Measurements from ENCODE around the gene PTCH1. TPM values are rescaled to one million over a fixed set of nuclear protein-coding genes. Genes with fewer than 3 reads are reported as not detected.
A peak's percentile ranks its signal among the peaks of the same experiment; 100 is the strongest.

The PTCH1 gene
- total RNA-seq, 1 experiment from 2014 or later: 39.2 TPM

DNA sequence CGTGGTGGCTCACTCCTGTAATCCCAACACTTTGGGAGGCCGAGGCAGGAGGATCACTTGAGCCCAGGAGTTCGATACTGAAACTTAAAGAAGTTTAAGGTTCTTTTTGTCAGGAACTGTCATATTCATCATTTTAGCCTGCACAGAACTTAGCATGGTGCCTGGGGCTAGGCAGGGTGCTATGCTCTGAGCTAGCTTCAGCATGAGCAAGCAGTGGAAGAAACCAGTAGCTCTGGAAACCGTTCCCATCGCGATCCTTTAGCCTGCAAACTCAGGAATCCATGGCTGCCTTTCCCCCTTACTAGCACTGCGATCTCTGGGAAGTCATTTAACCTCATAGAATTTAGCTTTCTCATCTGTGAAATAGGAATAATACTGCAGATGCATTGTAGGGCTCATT, 80.4 kb downstream of the PTCH1 start:
- Histone ChIP-seq H3K4me3 (no peak overlapping the region), H3K27ac (no peak overlapping the region), H3K36me3 (no peaks in the 10 kb centered on the region), H3K9me3 (replicated peaks) (peaks cover 5% of the 10 kb centered on the region; the same call in 1 of the 2 replicates), H3K4me1 (0 out of 2 replicates have a peak, but pooled peaks cover 3% of the 10 kb centered on the region), H3K27me3 (no peaks in the 10 kb centered on the region)
- no peak for DNase-seq

DNA sequence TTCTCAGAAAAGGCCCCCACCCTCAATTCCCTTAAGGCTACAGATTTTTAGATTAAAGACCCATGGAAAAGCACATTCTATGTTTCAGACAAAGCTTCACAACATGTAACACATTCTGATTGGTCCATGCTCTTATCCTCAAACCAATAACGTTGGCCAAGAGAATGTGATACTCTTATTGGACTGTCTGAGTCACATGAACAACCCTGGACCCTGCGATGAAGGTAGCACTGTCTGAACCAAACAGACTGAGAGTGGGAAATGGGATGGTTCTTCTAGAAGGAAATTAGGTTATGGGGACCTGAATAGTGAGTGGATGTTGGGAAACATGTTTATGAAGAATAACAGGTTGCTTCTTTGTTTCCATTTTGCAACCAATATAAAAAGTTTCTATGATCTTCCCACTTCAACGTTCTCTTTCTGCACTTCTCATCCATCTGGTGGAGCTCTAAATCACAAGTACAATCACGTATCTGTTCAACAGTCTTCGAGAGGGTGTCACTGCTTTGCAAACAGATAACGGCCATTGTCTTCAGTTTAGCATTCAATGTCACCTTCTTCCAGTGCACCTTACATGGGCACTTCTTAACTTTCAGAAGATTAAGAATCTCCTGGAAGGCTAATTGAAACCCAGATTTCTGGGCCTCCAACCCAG, 81.6 kb downstream of the PTCH1 start:
- Histone ChIP-seq H3K27me3 (no peaks in the 10 kb centered on the region), H3K27ac (no peak overlapping the region), H3K9me3 (replicated peaks) (peaks cover 12% of the 10 kb centered on the region), H3K4me3 (no peak overlapping the region), H3K4me1 (0 out of 2 replicates have a peak, but pooled peaks cover 3% of the 10 kb centered on the region), H3K36me3 (no peaks in the 10 kb centered on the region)
- no peak for DNase-seq

DNA sequence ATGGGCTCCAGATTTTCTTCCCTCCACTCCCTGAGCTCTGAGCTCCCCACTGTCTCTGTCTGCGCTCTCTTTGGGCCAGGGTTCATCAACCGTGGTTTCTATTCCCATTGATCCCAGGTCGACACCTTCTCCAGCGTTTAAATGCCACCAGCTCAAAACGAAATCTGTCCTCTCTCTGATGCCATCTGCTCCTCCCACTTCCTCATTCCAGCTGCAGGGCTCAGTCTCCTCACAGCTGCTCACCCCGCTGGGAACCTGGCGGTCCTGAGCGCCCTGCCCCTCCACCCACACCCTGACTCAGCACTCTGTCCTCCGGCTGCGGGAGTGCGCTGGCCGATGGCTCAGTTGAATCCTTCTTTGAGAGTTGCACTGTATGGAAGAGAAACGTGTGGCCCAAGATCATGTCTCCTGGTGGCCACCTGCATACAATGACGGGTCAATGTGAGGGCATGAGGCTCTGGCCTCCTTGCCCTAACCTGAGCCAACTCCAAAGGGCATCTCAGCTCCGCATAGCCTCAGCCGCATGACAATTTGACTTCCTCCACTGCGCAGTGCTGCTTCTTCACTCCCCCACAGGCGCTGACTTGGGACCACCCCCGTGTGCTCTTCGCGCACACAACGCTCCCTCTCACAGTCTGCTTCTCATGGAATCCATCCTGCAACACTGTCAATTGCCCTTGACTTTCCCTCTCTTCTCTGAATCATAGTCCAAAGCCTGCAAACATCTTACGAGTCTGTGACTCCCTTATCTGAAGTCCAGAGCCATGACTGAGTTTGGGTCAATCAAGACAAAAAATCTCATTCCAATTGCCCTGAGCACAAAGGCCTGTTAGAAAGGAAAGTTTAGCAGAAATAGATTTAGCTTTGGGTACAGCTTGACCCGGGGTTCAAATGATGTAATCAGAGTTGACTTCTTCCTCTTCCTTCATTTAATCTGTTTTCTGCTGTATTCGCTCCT, 82.4 kb downstream of the PTCH1 start:
- H3K27me3 ChIP-seq: no peaks in the 10 kb centered on the region
- no peak overlapping the region for H3K27ac ChIP-seq
- H3K36me3 ChIP-seq: no peaks in the 10 kb centered on the region
- peak; percentile 45 to 51 for DNase-seq
- H3K4me1 ChIP-seq: 0 out of 2 replicates have a peak, but pooled peaks cover 3% of the 10 kb centered on the region
- H3K9me3 ChIP-seq (replicated peaks): peaks cover 12% of the 10 kb centered on the region
- no peak overlapping the region for H3K4me3 ChIP-seq

DNA sequence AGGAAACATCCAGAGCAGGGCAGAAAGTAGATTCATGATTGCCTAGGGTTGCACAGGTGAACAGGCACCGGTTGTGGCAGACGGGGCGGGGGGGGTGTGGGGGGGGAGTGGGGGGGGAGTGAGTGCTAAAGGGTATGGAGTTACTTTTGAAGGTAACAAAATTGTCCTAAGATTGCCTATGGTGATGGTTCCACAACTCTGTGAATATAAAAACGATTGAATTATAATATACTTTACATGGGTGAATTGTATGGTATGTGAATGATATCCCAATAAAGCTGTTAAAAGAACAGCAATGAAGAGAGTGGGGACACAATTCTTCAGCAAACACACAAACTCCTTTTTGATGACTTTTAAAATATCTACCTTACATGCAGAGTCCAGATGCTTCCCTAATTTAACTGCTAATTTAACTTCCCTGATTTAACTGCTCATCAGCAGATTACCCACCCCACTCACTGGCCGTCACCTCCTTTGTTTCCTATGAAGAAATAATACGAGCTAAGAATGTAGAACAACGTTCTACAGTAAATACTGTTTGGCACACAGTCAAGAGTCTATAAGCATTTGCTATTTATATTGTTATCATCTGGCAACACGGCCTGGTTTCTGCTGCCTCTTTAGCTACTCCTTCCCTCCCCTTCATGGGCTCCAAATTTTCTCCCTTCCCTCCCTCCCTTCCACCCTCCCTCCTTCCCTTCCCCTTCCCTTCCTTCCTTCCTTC, 83.5 kb downstream of the PTCH1 start:
- 0 out of 2 replicates have a peak, but pooled peaks cover 3% of the 10 kb centered on the region for H3K4me1 ChIP-seq
- DNase-seq: no peak
- H3K27ac ChIP-seq: no peak overlapping the region
- no peaks in the 10 kb centered on the region for H3K36me3 ChIP-seq
- no peak overlapping the region for H3K4me3 ChIP-seq
- H3K27me3 ChIP-seq: no peaks in the 10 kb centered on the region
- peaks cover 12% of the 10 kb centered on the region for H3K9me3 ChIP-seq (replicated peaks)

DNA sequence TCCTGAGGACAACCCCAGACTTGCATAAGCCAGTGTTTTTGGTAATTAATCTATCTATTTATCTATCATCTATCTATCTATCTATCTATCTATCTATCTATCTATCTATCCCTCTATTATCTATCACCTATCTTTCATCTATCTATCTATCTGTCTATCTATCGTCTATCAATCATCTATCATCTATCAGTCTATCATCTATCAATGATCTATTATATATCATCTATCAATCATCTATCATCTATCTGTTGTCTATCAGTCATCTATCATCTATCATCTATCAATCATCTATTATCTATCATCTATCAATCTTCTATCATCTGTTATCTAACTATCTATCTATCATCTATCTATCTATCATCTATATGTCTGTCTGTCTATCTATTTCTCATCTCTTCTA, 85.5 kb downstream of the PTCH1 start:
- Histone ChIP-seq H3K9me3 (replicated peaks) (peaks cover 12% of the 10 kb centered on the region), H3K27me3 (no peaks in the 10 kb centered on the region), H3K4me1 (0 out of 2 replicates have a peak, but pooled peaks cover 3% of the 10 kb centered on the region), H3K27ac (no peak overlapping the region), H3K36me3 (no peaks in the 10 kb centered on the region), H3K4me3 (no peak overlapping the region)
- DNase-seq: no peak

DNA sequence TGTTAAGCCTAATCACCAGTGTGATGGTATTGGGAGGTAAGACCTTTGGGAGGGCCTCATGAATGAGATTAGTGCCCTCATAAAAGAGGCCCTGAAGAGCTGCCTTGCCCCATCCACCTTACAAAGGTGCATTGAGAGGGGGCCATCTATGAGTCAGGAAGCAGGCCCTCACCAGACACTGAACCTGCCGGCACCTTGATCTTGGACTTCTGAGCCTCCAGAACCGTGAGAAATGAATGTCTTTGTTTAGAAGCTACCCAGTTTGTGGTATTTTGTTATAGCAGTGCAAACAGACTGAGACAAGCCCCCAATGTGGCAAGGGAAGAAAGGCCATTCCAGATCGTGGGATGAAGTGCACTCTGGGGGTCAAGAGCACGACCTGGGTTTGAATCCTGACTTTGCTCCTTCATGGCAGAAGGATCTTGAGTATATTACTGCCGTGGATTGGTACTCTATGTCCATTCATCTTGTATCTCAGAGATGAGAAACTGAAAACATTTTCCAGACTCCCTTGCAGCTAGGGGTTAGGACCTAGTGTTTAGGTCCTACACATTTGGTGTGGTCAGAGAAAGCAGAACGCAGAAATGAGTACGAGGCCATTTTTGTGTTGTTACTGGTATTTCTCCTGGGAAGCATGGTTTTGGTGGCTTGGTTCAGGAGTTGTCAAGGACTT, 86.7 kb downstream of the PTCH1 start:
- peaks cover 9% of the 10 kb centered on the region; the same call in 1 of the 2 replicates for H3K4me1 ChIP-seq
- H3K27me3 ChIP-seq: no peaks in the 10 kb centered on the region
- no peak overlapping the region for H3K4me3 ChIP-seq
- no peaks in the 10 kb centered on the region for H3K36me3 ChIP-seq
- peaks cover 12% of the 10 kb centered on the region for H3K9me3 ChIP-seq (replicated peaks)
- no peak overlapping the region for H3K27ac ChIP-seq
- no peak for DNase-seq

DNA sequence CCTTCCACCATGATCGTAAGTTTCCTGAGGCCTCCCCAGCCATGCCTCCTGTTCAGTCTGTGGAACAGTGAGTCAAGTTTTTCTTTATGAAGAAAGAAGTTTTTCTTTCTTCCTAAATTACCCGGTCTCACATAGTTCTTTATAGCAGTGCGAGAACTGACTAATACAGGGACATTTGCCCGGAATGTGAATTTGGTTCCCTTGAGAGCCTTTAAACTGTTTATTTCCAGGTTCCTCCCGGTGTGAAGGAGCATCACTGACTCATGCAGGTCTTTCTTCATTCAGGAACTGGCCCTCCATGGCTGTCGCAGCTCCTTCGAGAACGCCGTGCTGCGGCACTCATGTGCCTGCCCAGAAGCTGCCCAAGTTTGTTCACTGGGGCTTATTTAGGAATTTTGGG, 87.7 kb downstream of the PTCH1 start:
- H3K9me3 ChIP-seq (replicated peaks): peaks cover 8% of the 10 kb centered on the region; the same call in 1 of the 2 replicates
- no peak for DNase-seq
- H3K36me3 ChIP-seq: no peaks in the 10 kb centered on the region
- H3K4me1 ChIP-seq: peaks cover 9% of the 10 kb centered on the region; the same call in 1 of the 2 replicates
- H3K27me3 ChIP-seq: no peaks in the 10 kb centered on the region
- H3K4me3 ChIP-seq: no peak overlapping the region
- no peak overlapping the region for H3K27ac ChIP-seq

DNA sequence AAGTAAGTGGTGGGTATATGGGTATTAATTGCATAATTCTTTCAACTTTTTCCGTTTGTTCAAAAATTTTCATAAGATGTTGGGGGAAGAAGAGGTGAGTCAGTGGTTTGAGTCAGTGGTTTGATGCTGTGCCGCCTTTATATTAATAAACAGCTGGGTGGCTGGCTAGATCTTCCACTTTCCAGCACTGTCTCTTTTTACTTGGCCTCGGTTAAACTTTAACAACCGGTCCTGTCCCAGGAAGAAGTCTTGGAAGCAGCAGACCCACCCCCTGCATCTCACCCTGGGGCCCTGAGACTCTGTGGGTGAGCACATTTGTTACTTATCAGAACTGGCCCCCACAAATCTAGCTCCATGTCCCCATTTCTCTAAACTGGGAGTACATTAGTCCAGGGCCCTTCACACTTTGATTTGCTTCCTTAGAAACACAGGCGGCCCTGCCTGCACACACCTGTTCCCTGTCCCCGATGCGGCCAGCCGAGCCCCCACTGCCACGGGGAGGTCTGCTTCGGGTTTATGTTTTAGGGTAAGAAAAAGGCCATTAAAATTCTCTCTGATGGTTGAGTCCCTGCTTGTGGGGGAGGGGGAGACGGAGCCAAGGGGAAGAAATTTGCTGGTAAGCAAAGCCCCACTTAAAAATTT, 90.7 kb downstream of the PTCH1 start:
- Histone ChIP-seq H3K4me1 (peaks cover 7% of the 10 kb centered on the region; the same call in 1 of the 2 replicates), H3K4me3 (peak overlapping the region; percentile 24), H3K9me3 (replicated peaks) (peaks cover 20% of the 10 kb centered on the region), H3K36me3 (0 out of 2 replicates have a peak, but pooled peaks cover 2% of the 10 kb centered on the region), H3K27ac (peak overlapping the region; percentile 22; the same call in 1 of the 2 replicates), H3K27me3 (no peaks in the 10 kb centered on the region)
- DNase-seq: peak; percentile 65 to 70

DNA sequence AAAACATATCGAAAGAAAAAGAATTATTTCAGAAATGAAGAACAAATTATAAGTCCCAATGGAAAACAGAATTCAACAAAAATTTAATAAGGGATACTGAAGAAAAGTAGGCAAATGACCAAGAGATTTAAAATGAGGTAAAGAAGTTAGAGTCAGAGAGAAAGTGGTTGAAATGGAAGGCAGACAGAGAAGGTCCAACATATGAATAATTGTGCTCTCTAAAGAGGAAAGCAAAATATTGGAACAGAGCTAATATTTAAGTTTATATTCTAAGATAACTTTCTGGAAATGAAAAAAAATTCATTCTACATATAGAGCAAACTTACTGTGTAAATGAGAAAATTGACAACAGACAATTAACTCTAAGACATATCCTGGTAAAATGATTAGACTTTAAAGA, 94.1 kb downstream of the PTCH1 start:
- DNase-seq: no peak
- peaks cover 15% of the 10 kb centered on the region for H3K9me3 ChIP-seq (replicated peaks)
- H3K4me3 ChIP-seq: no peak overlapping the region
- H3K27me3 ChIP-seq: no peaks in the 10 kb centered on the region
- H3K27ac ChIP-seq: no peak overlapping the region
- H3K36me3 ChIP-seq: 0 out of 2 replicates have a peak, but pooled peaks cover 2% of the 10 kb centered on the region
- peaks cover 7% of the 10 kb centered on the region; the same call in 1 of the 2 replicates for H3K4me1 ChIP-seq

DNA sequence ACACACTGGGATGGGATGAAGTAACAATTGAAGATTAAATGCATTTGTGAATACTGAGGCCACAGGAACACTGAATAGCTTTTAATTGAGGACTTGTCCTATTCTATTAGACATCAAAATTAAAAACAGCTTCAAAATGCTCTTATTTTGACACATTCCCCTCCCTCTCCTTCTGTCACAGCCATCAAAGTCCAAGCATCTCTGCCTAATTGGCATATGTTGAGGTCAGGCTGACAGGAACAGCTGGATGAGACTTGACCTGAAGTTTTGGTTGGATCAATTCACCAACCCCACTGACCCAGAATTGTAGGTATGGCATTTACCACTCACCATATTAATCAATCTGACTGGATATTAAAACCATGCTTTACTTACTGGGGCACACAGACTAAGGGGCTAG, 96.3 kb downstream of the PTCH1 start:
- no peaks in the 10 kb centered on the region for H3K4me1 ChIP-seq
- 0 out of 2 replicates have a peak, but pooled peaks cover 2% of the 10 kb centered on the region for H3K36me3 ChIP-seq
- no peak overlapping the region for H3K4me3 ChIP-seq
- H3K27ac ChIP-seq: no peak overlapping the region
- no peaks in the 10 kb centered on the region for H3K27me3 ChIP-seq
- no peak for DNase-seq
- peaks cover 15% of the 10 kb centered on the region for H3K9me3 ChIP-seq (replicated peaks)

DNA sequence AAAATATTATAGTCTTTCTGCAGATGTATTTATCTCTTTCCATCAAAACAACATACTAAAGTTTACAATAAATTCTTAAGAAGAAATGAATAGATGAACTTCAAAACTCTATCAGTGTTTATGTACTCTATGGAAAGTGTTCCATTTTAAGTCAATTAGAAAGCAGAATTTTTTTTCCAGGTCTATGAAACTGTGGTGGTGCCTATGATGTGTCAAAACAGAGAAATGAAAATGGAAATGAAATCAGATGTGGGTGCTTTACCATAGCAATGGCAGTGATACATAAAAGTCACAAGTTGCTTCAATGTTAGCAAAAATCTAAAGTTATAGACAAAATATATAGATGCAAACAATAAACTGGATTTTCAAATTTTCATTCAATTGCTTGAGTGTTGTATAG, 97.3 kb downstream of the PTCH1 start:
- Histone ChIP-seq H3K36me3 (0 out of 2 replicates have a peak, but pooled peaks cover 2% of the 10 kb centered on the region), H3K27me3 (no peaks in the 10 kb centered on the region), H3K9me3 (replicated peaks) (peaks cover 15% of the 10 kb centered on the region), H3K4me3 (no peak overlapping the region), H3K4me1 (no peaks in the 10 kb centered on the region), H3K27ac (no peak overlapping the region)
- no peak for DNase-seq

DNA sequence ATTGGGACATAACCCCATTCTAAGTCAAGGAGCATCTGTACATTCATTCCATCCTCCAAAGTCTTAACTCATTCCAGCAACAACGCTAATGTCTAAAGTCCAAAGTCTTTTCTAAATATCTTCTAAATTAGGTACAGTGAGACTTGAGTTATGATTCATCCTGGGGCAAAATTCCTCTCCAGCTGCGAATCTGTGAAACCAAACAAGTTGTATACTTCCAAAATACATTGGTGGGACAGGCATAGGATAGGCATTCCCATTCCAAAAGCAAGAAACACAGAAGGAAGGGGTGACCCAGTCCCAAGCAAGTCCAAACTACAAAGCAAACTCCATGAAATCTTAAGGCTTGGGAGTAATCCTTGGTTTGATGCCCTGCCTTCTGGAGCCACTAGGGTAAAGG, 101.6 kb downstream of the PTCH1 start:
- Histone ChIP-seq H3K4me3 (no peak overlapping the region), H3K4me1 (peaks cover 6% of the 10 kb centered on the region; the same call in 1 of the 2 replicates), H3K9me3 (replicated peaks) (no peaks in the 10 kb centered on the region; the same call in 1 of the 2 replicates), H3K27ac (no peak overlapping the region), H3K27me3 (no peaks in the 10 kb centered on the region), H3K36me3 (no peaks in the 10 kb centered on the region)
- DNase-seq: no peak

DNA sequence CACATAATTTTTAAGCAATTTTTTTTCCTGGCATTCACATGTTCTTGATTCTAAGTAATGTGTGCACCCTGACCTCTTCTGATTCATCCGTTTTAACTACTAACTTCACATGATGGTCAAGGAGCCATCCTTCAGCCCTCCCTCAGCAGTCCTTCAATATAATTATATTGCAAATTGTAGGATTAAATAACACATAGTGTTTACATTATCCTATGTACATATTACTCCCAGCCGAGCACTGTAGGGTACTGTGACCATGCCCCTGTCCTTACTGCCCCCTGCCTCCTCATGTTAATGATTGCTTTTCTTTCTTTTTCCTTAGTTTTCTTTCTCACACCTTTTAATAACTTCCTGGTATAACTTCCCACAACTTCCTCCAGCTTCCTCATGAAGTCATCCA, 103.0 kb downstream of the PTCH1 start:
- Histone ChIP-seq H3K4me1 (peaks cover 7% of the 10 kb centered on the region; the same call in 1 of the 2 replicates), H3K4me3 (no peak overlapping the region), H3K36me3 (no peaks in the 10 kb centered on the region), H3K27me3 (no peaks in the 10 kb centered on the region), H3K27ac (no peak overlapping the region), H3K9me3 (replicated peaks) (no peaks in the 10 kb centered on the region; the same call in 1 of the 2 replicates)
- DNase-seq: no peak

All from SJCRH30 (cell line).